HG03457 (cell line): Measurements from ENCODE around the gene ITSN1.
"Not testable (repeated sequence)": the region's sequence is repeated elsewhere in the genome, so short reads cannot be mapped to it uniquely, and the experiment has no call there.

ENCODE experiments used
- ATAC-seq: cut with Tn5 transposase; IDR thresholded peaks from one replicate; pipeline ENCODE4 v1.9.1; 2021; ENCODE audit warnings: moderate number of reproducible peaks; ENCODE audit not compliant: unreplicated experiment

Gene ITSN1

DNA sequence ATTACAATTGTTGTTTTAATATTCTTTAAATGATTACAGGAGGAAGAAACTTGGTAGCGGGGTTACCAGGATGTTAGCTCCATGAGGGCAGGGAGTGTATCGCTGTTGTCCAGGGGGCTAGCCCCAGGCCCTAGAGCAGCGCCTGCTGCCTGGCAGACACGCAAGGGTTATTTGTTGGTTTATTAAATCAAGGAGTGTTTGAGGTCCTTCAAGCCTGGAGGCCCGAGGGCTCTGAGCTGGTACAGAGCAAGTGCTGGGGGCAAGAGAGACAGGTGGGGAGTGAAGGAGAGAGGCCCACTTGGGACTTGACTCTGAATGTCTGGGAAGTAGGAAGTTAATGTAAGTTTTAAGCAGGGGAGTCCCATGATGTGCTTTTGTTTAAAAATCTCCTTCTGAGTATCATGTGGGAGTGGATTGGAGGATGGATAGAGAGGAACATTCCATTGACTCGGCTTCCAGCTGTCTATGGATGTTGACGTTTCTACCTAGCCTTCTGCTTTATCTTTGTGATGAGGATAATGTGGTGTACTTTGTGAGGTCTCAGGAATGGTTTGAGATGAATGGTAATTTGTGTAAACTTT is 8.7 kb downstream of the ITSN1 start:
- no peak for ATAC-seq

DNA sequence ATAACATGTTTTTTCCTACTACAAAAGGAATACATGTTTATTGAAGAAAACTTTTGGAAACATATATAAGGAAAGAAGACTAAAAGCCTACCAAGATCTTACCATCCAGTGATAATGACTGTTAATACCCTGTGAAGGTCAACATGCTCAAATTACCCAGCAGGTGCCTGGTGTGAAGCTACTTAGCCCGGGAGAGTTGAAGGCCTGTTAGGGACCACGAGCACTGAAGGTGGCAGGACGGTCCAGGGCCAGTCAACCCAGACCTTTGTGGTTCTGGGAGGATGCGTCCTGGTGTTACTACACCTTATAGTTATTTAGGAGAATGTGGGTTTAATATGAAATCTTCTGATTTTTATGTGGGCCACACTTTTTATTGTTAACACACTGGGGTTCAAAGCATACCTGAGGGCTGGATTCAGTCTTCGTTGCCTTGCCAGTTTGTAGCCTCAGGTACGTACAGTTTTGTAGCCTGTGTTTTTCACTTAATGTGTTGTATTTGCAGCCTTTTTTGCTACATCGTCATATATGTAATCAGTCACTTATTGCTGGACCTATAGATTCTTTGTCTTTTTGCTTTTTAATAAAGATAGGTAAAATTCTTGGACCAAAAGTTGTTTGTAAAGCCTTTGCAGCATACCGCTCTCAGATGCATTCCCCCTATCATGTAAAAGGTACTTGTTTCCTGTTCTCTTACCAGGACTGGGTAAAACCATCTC is 9.8 kb downstream of the ITSN1 start:
- ATAC-seq: no peak

- ATAC-seq: no peak
Measured at GRCh38 chr21:33654412-33654811, 12.1 kb downstream of the ITSN1 start.

GRCh38 chr21:33655588-33656221 is 13.4 kb downstream of the ITSN1 start:
- no peak for ATAC-seq

DNA sequence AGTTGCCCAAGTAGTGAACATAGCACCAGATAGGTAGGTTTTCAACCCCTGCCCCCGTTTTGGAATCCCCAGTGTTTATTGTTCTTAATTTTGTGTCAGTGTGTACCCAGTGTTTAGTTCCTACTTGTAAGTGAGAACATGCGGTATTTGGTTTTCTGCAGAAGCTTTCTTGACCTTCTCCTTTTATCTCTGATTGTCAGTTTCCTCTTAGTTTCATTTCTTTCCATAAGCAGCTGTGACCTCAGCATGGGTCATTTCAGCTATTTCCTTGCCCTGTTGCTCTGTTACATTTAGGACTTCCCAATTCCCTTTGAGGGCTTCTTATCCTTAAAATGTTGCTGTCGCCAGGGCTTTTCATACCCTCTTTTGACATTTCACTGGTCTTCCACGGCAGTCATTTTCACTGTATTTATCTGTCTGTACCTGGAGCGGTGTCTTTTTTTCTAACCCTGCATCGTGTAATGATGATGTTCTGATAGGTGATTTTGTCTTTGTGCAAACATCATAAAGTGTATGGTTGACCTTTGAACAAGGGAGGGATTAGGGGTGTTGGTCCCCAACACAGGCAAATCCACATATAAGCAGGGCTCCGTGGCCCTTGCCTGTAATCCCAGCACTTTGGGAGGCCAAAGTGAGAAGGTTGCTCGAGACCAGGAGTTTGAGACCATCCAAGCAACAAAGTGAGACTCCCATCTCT is 15.0 kb downstream of the ITSN1 start:
- no peak for ATAC-seq

DNA sequence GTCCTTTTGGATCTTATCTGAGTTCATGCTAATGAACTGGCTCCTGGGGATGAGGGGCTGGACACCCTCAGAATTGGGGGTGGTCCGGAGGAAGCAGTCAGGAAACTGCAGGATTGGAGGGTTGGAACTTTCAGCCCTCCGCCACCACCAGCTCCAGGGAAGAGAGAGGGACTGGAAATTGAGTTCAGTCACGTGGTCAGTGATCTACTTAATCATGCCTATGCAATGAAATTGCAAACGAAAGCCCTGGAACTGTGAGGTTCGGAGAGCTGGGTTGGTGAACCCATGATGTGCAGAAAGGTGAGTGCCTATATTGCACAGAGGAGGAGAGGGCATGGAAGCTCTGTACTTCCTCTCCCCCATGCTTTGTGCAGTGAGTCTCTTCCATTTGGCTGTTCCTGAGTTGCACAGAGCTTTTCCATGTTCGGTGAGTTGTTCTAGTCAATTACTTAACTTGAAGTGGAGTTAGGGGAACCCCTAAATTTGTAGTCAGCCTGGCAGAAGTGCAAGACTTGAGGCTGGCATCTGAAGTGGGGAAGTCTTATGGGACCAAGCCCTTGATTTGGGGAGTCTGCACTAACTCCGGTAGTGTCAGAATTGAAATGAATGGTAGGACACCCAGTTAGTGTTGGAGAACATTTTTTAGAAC is 16.7 kb downstream of the ITSN1 start:
- ATAC-seq: no peak

DNA sequence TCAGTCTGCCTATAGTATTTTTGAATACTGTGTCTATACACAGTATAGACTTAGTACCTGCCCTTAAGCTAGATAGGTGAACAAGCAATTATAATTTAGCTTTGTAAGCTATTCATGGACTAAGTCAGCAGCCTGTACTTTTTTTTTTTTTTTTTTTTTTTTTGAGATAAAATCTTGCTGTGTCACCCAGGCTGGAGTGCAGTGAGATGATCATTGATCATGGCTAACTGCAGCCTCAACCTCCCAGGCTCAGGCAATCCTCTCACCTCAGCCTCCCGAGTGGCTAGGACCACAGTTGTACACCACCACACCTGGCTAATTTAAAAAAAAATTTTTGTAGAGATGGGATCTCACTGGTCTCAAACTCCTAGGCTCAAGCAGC is 17.3 kb downstream of the ITSN1 start:
- no peak for ATAC-seq

DNA sequence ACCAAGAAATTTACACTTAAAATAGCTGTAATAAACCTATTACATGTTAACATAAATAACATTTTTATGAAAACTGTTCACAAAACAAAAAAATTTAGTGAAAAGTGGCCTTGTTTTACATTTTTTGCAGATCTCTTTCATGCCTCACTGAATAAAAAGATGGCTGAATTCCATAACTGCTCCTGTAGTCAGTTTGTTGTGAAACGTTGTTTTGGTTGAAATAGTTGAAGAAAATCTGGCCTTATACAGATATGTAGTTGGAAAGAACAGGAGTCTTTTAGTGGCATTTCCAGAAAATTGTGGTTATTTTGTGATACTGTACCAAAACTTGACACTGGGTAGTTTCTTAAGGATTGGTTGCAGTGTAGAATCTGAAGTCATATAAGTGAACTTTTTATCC is 18.1 kb downstream of the ITSN1 start:
- ATAC-seq: no peak

DNA sequence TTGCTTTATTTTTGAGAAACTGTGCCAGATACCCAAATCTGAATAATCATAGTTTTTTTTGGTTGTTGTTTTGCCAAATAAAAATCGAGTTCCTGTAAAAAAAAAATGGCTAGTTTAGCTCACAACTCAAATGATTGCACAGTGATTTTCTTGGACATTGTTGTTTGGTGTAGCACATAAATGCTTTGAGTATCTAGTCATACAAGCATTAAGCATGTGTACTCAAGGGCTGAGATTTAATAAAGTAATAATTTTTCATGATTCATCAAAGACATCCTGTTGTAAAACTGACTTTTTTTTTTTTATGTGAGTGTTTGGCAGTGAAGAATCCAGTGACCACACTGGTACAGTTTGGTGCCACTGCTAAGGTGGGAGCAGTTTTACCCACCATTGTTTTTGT is 18.8 kb downstream of the ITSN1 start:
- ATAC-seq: no peak

- ATAC-seq: no peak
Measured at GRCh38 chr21:33662046-33662445, 19.7 kb downstream of the ITSN1 start.

GRCh38 chr21:33663241-33663640 is 20.9 kb downstream of the ITSN1 start:
- no peak for ATAC-seq

- ATAC-seq: no peak
Measured at GRCh38 chr21:33664135-33664534, 21.8 kb downstream of the ITSN1 start.

DNA sequence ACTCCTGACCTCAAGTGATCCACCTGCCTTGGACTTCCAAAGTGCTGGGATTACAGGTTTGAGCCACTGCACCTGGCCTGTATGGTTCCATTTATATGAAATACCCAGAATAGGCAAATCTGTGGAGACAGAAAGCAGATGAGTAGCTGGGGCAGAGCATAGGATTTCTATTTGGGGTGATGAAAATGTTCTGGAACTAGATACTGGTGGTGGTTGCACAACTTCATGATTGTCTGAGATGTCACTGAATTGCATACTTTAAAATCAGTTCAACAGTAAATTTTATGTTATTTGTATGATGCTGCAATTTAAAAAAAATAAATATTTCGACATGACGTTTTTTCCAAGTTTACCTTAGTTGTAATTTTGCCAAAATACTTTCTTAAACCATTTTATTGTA is 23.9 kb downstream of the ITSN1 start:
- ATAC-seq: no peak

GRCh38 chr21:33667636-33668035 is 25.3 kb downstream of the ITSN1 start:
- no peak for ATAC-seq

GRCh38 chr21:33668180-33668579 is 25.9 kb downstream of the ITSN1 start:
- ATAC-seq: no peak

- no peak for ATAC-seq
Measured at GRCh38 chr21:33668620-33669019, 26.3 kb downstream of the ITSN1 start.

- ATAC-seq: no peak
Measured at GRCh38 chr21:33670076-33670978, 28.0 kb downstream of the ITSN1 start.

DNA sequence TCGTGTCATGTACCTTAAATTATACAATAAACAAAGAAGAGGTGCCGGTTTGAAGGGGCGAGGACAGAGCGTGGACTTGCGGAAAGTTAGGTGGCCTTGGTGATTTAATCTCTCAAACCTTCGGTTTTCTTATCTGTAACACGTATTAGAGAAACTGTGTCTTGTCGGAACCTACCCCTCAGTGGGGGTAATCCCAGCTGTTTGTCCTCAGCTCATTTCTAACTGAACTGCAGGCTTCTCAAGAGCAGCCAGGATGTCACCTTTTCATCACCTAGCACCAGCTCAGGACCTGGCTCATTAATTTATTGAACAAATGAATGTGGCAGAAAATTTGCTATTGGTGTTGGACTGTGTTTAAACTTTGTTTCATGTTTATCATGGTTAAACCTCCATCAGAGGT is 31.2 kb downstream of the ITSN1 start:
- no peak for ATAC-seq

DNA sequence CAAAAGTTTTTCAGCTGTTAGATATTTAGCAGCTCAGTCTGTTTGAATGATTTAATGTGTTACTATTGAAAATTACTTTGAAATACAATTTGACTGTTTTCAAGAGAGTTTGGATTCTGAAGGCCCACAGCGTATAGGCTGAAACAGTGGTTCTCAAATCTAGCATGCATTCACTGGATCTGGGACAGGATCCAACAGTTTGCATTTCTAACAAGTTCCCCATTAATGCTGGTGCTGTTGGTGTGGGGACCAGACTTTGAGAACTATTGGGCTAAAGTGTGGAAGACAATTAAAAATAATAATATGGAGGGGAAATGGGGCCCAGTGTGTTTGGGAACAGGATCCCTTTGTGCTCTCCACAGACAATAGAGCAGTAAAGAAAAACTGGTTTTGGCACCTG is 31.9 kb downstream of the ITSN1 start:
- no peak for ATAC-seq

- not testable (repeated sequence) for ATAC-seq
Measured at GRCh38 chr21:33676666-33677065, 34.4 kb downstream of the ITSN1 start.
